ENCODE data around the gene GATAD2A.

- TF ChIP-seq EZH2 (IDR thresholded peaks at IDR 0.05; ENCODE audit: borderline replicate concordance, low read depth, low read length, severe bottlenecking), result no peak
- TF ChIP-seq CTCF (IDR thresholded peaks at IDR 0.05; ENCODE audit: borderline replicate concordance, extremely low read depth, low read length, poor library complexity, severe bottlenecking), result no peak
These were observed 105.0 kb downstream of the GATAD2A start for GRCh38 chr19:19510432-19510831.

All from DND-41 (cell line).